ENCODE results near the gene CNTNAP2.

CNTNAP2 gene

GRCh38 chr7:148261996-148262688 is 2145.5 kb downstream of the CNTNAP2 start:
- Mint-ChIP-seq H3K9me3 (no peaks in the 10 kb centered on the region), H3K36me3 (ENCODE audit: low read depth) (no peaks in the 10 kb centered on the region), H3K27me3 (ENCODE audit: low read depth) (peaks cover 5% of the 10 kb centered on the region), H3K4me3 (no peak overlapping the region), H3K4me1 (ENCODE audit: low read depth) (peaks cover 7% of the 10 kb centered on the region), H3K27ac (no peak overlapping the region)
- no peak for DNase-seq (ENCODE audit: low spot score)

GRCh38 chr7:148262721-148263229 is 2146.2 kb downstream of the CNTNAP2 start:
- H3K27ac Mint-ChIP-seq: no peak overlapping the region
- peaks cover 7% of the 10 kb centered on the region for H3K4me1 Mint-ChIP-seq (ENCODE audit: low read depth)
- no peaks in the 10 kb centered on the region for H3K9me3 Mint-ChIP-seq
- DNase-seq (ENCODE audit: low spot score): peak; percentile 34
- H3K27me3 Mint-ChIP-seq (ENCODE audit: low read depth): peaks cover 5% of the 10 kb centered on the region
- H3K36me3 Mint-ChIP-seq (ENCODE audit: low read depth): no peaks in the 10 kb centered on the region
- peak overlapping the region; percentile 31 for H3K4me3 Mint-ChIP-seq

GRCh38 chr7:148264933-148265557 is 2148.4 kb downstream of the CNTNAP2 start:
- no peak overlapping the region for H3K27ac Mint-ChIP-seq
- DNase-seq (ENCODE audit: low spot score): no peak
- peaks cover 7% of the 10 kb centered on the region for H3K4me1 Mint-ChIP-seq (ENCODE audit: low read depth)
- H3K27me3 Mint-ChIP-seq (ENCODE audit: low read depth): peaks cover 5% of the 10 kb centered on the region
- H3K4me3 Mint-ChIP-seq: no peak overlapping the region
- H3K36me3 Mint-ChIP-seq (ENCODE audit: low read depth): no peaks in the 10 kb centered on the region
- no peaks in the 10 kb centered on the region for H3K9me3 Mint-ChIP-seq

GRCh38 chr7:148265896-148266295 is 2149.3 kb downstream of the CNTNAP2 start:
- no peak for DNase-seq (ENCODE audit: low spot score)
- H3K9me3 Mint-ChIP-seq: no peaks in the 10 kb centered on the region
- peaks cover 5% of the 10 kb centered on the region for H3K27me3 Mint-ChIP-seq (ENCODE audit: low read depth)
- no peak overlapping the region for H3K27ac Mint-ChIP-seq
- no peaks in the 10 kb centered on the region for H3K36me3 Mint-ChIP-seq (ENCODE audit: low read depth)
- H3K4me3 Mint-ChIP-seq: no peak overlapping the region
- H3K4me1 Mint-ChIP-seq (ENCODE audit: low read depth): peaks cover 7% of the 10 kb centered on the region

GRCh38 chr7:148266795-148267194 is 2150.2 kb downstream of the CNTNAP2 start:
- Mint-ChIP-seq H3K27ac (no peak overlapping the region), H3K4me1 (ENCODE audit: low read depth) (peaks cover 7% of the 10 kb centered on the region), H3K9me3 (no peaks in the 10 kb centered on the region), H3K36me3 (ENCODE audit: low read depth) (no peaks in the 10 kb centered on the region), H3K27me3 (ENCODE audit: low read depth) (peaks cover 5% of the 10 kb centered on the region), H3K4me3 (no peak overlapping the region)
- no peak for DNase-seq (ENCODE audit: low spot score)

GRCh38 chr7:148270576-148270975 is 2154.0 kb downstream of the CNTNAP2 start:
- H3K4me3 Mint-ChIP-seq: no peak overlapping the region

GRCh38 chr7:148274118-148274517 is 2157.5 kb downstream of the CNTNAP2 start:
- no peaks in the 10 kb centered on the region for H3K9me3 Mint-ChIP-seq
- H3K4me3 Mint-ChIP-seq: no peak overlapping the region
- no peak overlapping the region for H3K27ac Mint-ChIP-seq
- H3K36me3 Mint-ChIP-seq (ENCODE audit: low read depth): no peaks in the 10 kb centered on the region
- no peaks in the 10 kb centered on the region for H3K4me1 Mint-ChIP-seq (ENCODE audit: low read depth)
- H3K27me3 Mint-ChIP-seq (ENCODE audit: low read depth): no peaks in the 10 kb centered on the region
- no peak for DNase-seq (ENCODE audit: low spot score)

More at GRCh38 chr7:148270576-148270975, 2154.0 kb downstream of the CNTNAP2 start:
- H3K27me3 Mint-ChIP-seq (ENCODE audit: low read depth): no peaks in the 10 kb centered on the region
- no peaks in the 10 kb centered on the region for H3K4me1 Mint-ChIP-seq (ENCODE audit: low read depth)
- no peak for DNase-seq (ENCODE audit: low spot score)
- H3K9me3 Mint-ChIP-seq: no peaks in the 10 kb centered on the region
- H3K27ac Mint-ChIP-seq: no peak overlapping the region
- no peaks in the 10 kb centered on the region for H3K36me3 Mint-ChIP-seq (ENCODE audit: low read depth)

- Mint-ChIP-seq H3K4me3 (no peak overlapping the region), H3K9me3 (no peaks in the 10 kb centered on the region), H3K27ac (no peak overlapping the region), H3K4me1 (ENCODE audit: low read depth) (no peaks in the 10 kb centered on the region), H3K36me3 (ENCODE audit: low read depth) (no peaks in the 10 kb centered on the region), H3K27me3 (ENCODE audit: low read depth) (no peaks in the 10 kb centered on the region)
- DNase-seq (ENCODE audit: low spot score): no peak
Observed at GRCh38 chr7:148275359-148275890, 2158.8 kb downstream of the CNTNAP2 start.

- Mint-ChIP-seq H3K4me3 (no peak overlapping the region), H3K27me3 (ENCODE audit: low read depth) (no peaks in the 10 kb centered on the region), H3K36me3 (ENCODE audit: low read depth) (no peaks in the 10 kb centered on the region), H3K27ac (no peak overlapping the region), H3K4me1 (ENCODE audit: low read depth) (no peaks in the 10 kb centered on the region), H3K9me3 (no peaks in the 10 kb centered on the region)
- no peak for DNase-seq (ENCODE audit: low spot score)
Observed at GRCh38 chr7:148276314-148277041, 2159.9 kb downstream of the CNTNAP2 start.

GRCh38 chr7:148277042-148277660 is 2160.6 kb downstream of the CNTNAP2 start:
- Mint-ChIP-seq H3K27ac (no peak overlapping the region), H3K4me3 (no peak overlapping the region), H3K27me3 (ENCODE audit: low read depth) (no peaks in the 10 kb centered on the region), H3K36me3 (ENCODE audit: low read depth) (no peaks in the 10 kb centered on the region), H3K9me3 (no peaks in the 10 kb centered on the region), H3K4me1 (ENCODE audit: low read depth) (no peaks in the 10 kb centered on the region)
- no peak for DNase-seq (ENCODE audit: low spot score)

- Mint-ChIP-seq H3K4me3 (no peak overlapping the region), H3K27me3 (ENCODE audit: low read depth) (peaks cover 3% of the 10 kb centered on the region), H3K4me1 (ENCODE audit: low read depth) (no peaks in the 10 kb centered on the region), H3K9me3 (no peaks in the 10 kb centered on the region), H3K36me3 (ENCODE audit: low read depth) (no peaks in the 10 kb centered on the region), H3K27ac (no peak overlapping the region)
- no peak for DNase-seq (ENCODE audit: low spot score)
Observed at GRCh38 chr7:148286150-148286549, 2169.5 kb downstream of the CNTNAP2 start.

- Mint-ChIP-seq H3K27me3 (ENCODE audit: low read depth) (peaks cover 5% of the 10 kb centered on the region), H3K4me1 (ENCODE audit: low read depth) (no peaks in the 10 kb centered on the region), H3K36me3 (ENCODE audit: low read depth) (no peaks in the 10 kb centered on the region), H3K4me3 (no peak overlapping the region), H3K9me3 (no peaks in the 10 kb centered on the region), H3K27ac (no peak overlapping the region)
- DNase-seq (ENCODE audit: low spot score): no peak
Observed at GRCh38 chr7:148287538-148287937, 2170.9 kb downstream of the CNTNAP2 start.

GRCh38 chr7:148288592-148289151 is 2172.1 kb downstream of the CNTNAP2 start:
- Mint-ChIP-seq H3K4me1 (ENCODE audit: low read depth) (no peaks in the 10 kb centered on the region), H3K9me3 (no peaks in the 10 kb centered on the region), H3K27me3 (ENCODE audit: low read depth) (peaks cover 7% of the 10 kb centered on the region), H3K36me3 (ENCODE audit: low read depth) (no peaks in the 10 kb centered on the region), H3K27ac (no peak overlapping the region), H3K4me3 (no peak overlapping the region)
- DNase-seq (ENCODE audit: low spot score): no peak
